Neural progenitor cell (in vitro differentiated cells): Measurements from ENCODE around the gene PBXIP1. TPM values are rescaled to one million over a fixed set of nuclear protein-coding genes. Genes with fewer than 3 reads are reported as not detected.
"Not testable (repeated sequence)": the region's sequence is repeated elsewhere in the genome, so short reads cannot be mapped to it uniquely, and the experiment has no call there.

Experiments
- DNase-seq: peaks from one replicate; pipeline ENCODE4 v3.0.0-alpha.2; 2016; ENCODE audit warnings: low spot score
- H2AFZ ChIP-seq: fragments of 200-600 bp; sonication (generic); replicated peaks from 2 replicates; pipeline ENCODE4 v1.6.1; 2016; ENCODE audit warnings: antibody characterized with exemption
- H3F3A ChIP-seq: fragments of 200-600 bp; sonication (generic); 2 replicates; pipeline ENCODE4 v1.6.1; 2016; ENCODE audit warnings: antibody characterized with exemption, low read depth
- H3K27ac ChIP-seq: fragments of 200-600 bp; sonication (generic); 2 replicates; pipeline ENCODE4 v1.5.1; 2016; ENCODE audit warnings: mild to moderate bottlenecking
- H3K27me3 ChIP-seq: fragments of 200-600 bp; sonication (generic); 2 replicates; pipeline ENCODE4 v1.6.1; 2016; ENCODE audit warnings: mild to moderate bottlenecking, moderate library complexity
- H3K36me3 ChIP-seq: fragments of 200-600 bp; sonication (generic); 2 replicates; pipeline ENCODE4 v1.5.1; 2016
- H3K4me1 ChIP-seq: fragments of 200-600 bp; sonication (generic); 2 replicates; pipeline ENCODE4 v1.6.1; 2016; ENCODE audit warnings: mixed run types
- H3K4me2 ChIP-seq: fragments of 200-600 bp; sonication (generic); 2 replicates; pipeline ENCODE4 v1.6.1; 2016
- H3K4me3 ChIP-seq: fragments of 200-600 bp; sonication (generic); 2 replicates; pipeline ENCODE4 v1.5.1; 2016
- H3K79me2 ChIP-seq: fragments of 200-600 bp; sonication (generic); 2 replicates; pipeline ENCODE4 v1.6.1; 2016; ENCODE audit warnings: low read depth
- H3K9ac ChIP-seq: fragments of 200-600 bp; sonication (generic); 2 replicates; pipeline ENCODE4 v1.6.1; 2016
- H3K9me3 ChIP-seq: fragments of 200-600 bp; sonication (generic); 2 replicates; pipeline ENCODE4 v1.5.1; 2016; ENCODE audit warnings: low read depth
- H4K20me1 ChIP-seq: fragments of 200-600 bp; sonication (generic); 2 replicates; pipeline ENCODE4 v1.6.1; 2016; ENCODE audit warnings: low read depth
- H3K27ac Mint-ChIP-seq: 3 replicates; pipeline ENCODE4 v1.8.0; 2021; ENCODE audit warnings: mixed read lengths
- H3K27me3 Mint-ChIP-seq: 2 replicates; pipeline ENCODE4 v1.8.0; 2022; ENCODE audit warnings: low read depth, mild to moderate bottlenecking, inconsistent platforms, moderate library complexity, mixed read lengths; ENCODE audit not compliant: insufficient read depth
- H3K36me3 Mint-ChIP-seq: 3 replicates; pipeline ENCODE4 v1.8.0; 2021; ENCODE audit warnings: mixed read lengths
- H3K4me1 Mint-ChIP-seq: 3 replicates; pipeline ENCODE4 v1.8.0; 2021; ENCODE audit warnings: mixed read lengths
- H3K4me3 Mint-ChIP-seq: 3 replicates; pipeline ENCODE4 v1.8.0; 2021; ENCODE audit warnings: mild to moderate bottlenecking, moderate library complexity, mixed read lengths
- H3K9me3 Mint-ChIP-seq: 3 replicates; pipeline ENCODE4 v1.8.0; 2020; ENCODE audit warnings: mixed read lengths
- CTCF ChIP-seq: fragments of 200-600 bp; sonication (generic); IDR thresholded peaks from 2 replicates; pipeline ENCODE4 v1.5.1; 2017; ENCODE audit warnings: antibody characterized with exemption, mild to moderate bottlenecking
- EZH2 ChIP-seq: fragments of 200-600 bp; sonication (generic); IDR thresholded peaks from 2 replicates; pipeline ENCODE4 v1.6.1; 2017; ENCODE audit warnings: antibody characterized with exemption, mild to moderate bottlenecking, moderate library complexity
- EZH2phosphoT487 ChIP-seq: fragments of 200-600 bp; sonication (generic); IDR thresholded peaks from 2 replicates; pipeline ENCODE4 v1.6.1; 2017; ENCODE audit warnings: antibody characterized with exemption
- total RNA-seq: library from RNA; depleted of rRNA; stranded (reverse); fragments of >200 nt; gene quantifications from 2 replicates; pipeline ENCODE4 v1.2.3, GENCODE V29; 2015; ENCODE audit warnings: low replicate concordance

PBXIP1 gene
- total RNA-seq, 1 donor from 2014 or later: 21.4 TPM

- Mint-ChIP-seq H3K4me1 (peaks cover 7% of the 10 kb centered on the region), H3K4me3 (no peak within 1 kb of the TSS), H3K9me3 (no peaks in the 10 kb centered on the region), H3K27me3 (peaks cover 4% of the 10 kb centered on the region), H3K27ac (peak within 1 kb of the TSS; percentile 31), H3K36me3 (peaks cover 13% of the 10 kb centered on the region)
- H3F3A ChIP-seq: peaks cover 38% of the 10 kb centered on the region
- H3K9me3 ChIP-seq: no peaks in the 10 kb centered on the region
- DNase-seq: peak; percentile 100
- no peak within 1 kb of the TSS for H2AFZ ChIP-seq
- peak within 1 kb of the TSS; percentile 97 for H3K4me2 ChIP-seq
- peak within 1 kb of the TSS; percentile 91 for H3K9ac ChIP-seq
- H4K20me1 ChIP-seq: peaks cover 8% of the 10 kb centered on the region
- H3K79me2 ChIP-seq: peaks cover 92% of the 10 kb centered on the region
- TF ChIP-seq EZH2 (no peak), EZH2phosphoT487 (no peak), CTCF (no peak)
- H3K27me3 ChIP-seq: no peaks in the 10 kb centered on the region
- H3K4me3 ChIP-seq: peak within 1 kb of the TSS; percentile 87
- peaks cover 9% of the 10 kb centered on the region for H3K36me3 ChIP-seq
- H3K27ac ChIP-seq: no peak within 1 kb of the TSS
- peaks cover 15% of the 10 kb centered on the region for H3K4me1 ChIP-seq
Observed at GRCh38 chr1:154982897-154983648, 27.2 kb upstream of the PBXIP1 start, which contains the start of gene FLAD1. TSS of gene FLAD1 (plus strand) at chr1:154983344. CDS start at chr1:154983695, 351 bp downstream.

- H3K4me1 ChIP-seq: peaks cover 15% of the 10 kb centered on the region
- H3K27ac Mint-ChIP-seq: no peak overlapping the region
- peak overlapping the region; percentile 7 for H3K9ac ChIP-seq
- H3F3A ChIP-seq: peaks cover 39% of the 10 kb centered on the region
- no peaks in the 10 kb centered on the region for H3K9me3 ChIP-seq
- H3K36me3 Mint-ChIP-seq: peaks cover 14% of the 10 kb centered on the region
- H3K27me3 Mint-ChIP-seq: peaks cover 4% of the 10 kb centered on the region
- H3K4me1 Mint-ChIP-seq: peaks cover 10% of the 10 kb centered on the region
- H3K79me2 ChIP-seq: peaks cover 92% of the 10 kb centered on the region
- H3K4me2 ChIP-seq: peak overlapping the region; percentile 80
- H3K27me3 ChIP-seq: no peaks in the 10 kb centered on the region
- peaks cover 10% of the 10 kb centered on the region for H4K20me1 ChIP-seq
- no peak for TF ChIP-seq CTCF
- no peak for TF ChIP-seq EZH2phosphoT487
- TF ChIP-seq EZH2: no peak
- H3K4me3 ChIP-seq: peak overlapping the region; percentile 87
- H3K9me3 Mint-ChIP-seq: no peaks in the 10 kb centered on the region
- H3K36me3 ChIP-seq: peaks cover 14% of the 10 kb centered on the region
- no peak overlapping the region for H3K27ac ChIP-seq
- no peak for DNase-seq
- H3K4me3 Mint-ChIP-seq: no peak overlapping the region
- no peak overlapping the region for H2AFZ ChIP-seq
Observed at GRCh38 chr1:154982341-154982740, 26.4 kb upstream of the PBXIP1 start.

- no peak overlapping the region for H3K27ac ChIP-seq
- H3K4me1 ChIP-seq: peaks cover 16% of the 10 kb centered on the region
- no peaks in the 10 kb centered on the region for H3K9me3 Mint-ChIP-seq
- H3K27ac Mint-ChIP-seq: no peak overlapping the region
- peaks cover 6% of the 10 kb centered on the region for H3K4me1 Mint-ChIP-seq
- H3K4me3 Mint-ChIP-seq: no peak overlapping the region
- H3K27me3 Mint-ChIP-seq: peaks cover 2% of the 10 kb centered on the region
- no peaks in the 10 kb centered on the region for H3K27me3 ChIP-seq
- peaks cover 78% of the 10 kb centered on the region for H3K79me2 ChIP-seq
- peaks cover 53% of the 10 kb centered on the region for H3F3A ChIP-seq
- no peak for DNase-seq
- no peaks in the 10 kb centered on the region for H3K9me3 ChIP-seq
- TF ChIP-seq EZH2 (no peak), CTCF (no peak), EZH2phosphoT487 (no peak)
- H3K4me3 ChIP-seq: no peak overlapping the region
- peaks cover 14% of the 10 kb centered on the region for H3K36me3 ChIP-seq
- no peak overlapping the region for H2AFZ ChIP-seq
- no peak overlapping the region for H3K9ac ChIP-seq
- peaks cover 25% of the 10 kb centered on the region for H4K20me1 ChIP-seq
- H3K36me3 Mint-ChIP-seq: peaks cover 14% of the 10 kb centered on the region
- H3K4me2 ChIP-seq: no peak overlapping the region
Observed at GRCh38 chr1:154978360-154978759, 22.5 kb upstream of the PBXIP1 start.

GRCh38 chr1:154977762-154978161 is 21.9 kb upstream of the PBXIP1 start:
- H3K4me1 Mint-ChIP-seq, DNase-seq, H3K27ac Mint-ChIP-seq, H2AFZ ChIP-seq, H3K4me3 ChIP-seq, H3K9ac ChIP-seq, H3K9me3 ChIP-seq, H3K27me3 Mint-ChIP-seq, H3K9me3 Mint-ChIP-seq, H3K27me3 ChIP-seq, H3K4me2 ChIP-seq: not testable (repeated sequence)
- H3K27ac ChIP-seq: peak overlapping the region; percentile 14
- peaks cover 20% of the 10 kb centered on the region for H3K4me1 ChIP-seq
- Mint-ChIP-seq H3K4me3 (peak overlapping the region; percentile 49), H3K36me3 (peaks cover 14% of the 10 kb centered on the region)
- H3K36me3 ChIP-seq: peaks cover 14% of the 10 kb centered on the region
- peaks cover 78% of the 10 kb centered on the region for H3K79me2 ChIP-seq
- H4K20me1 ChIP-seq: peaks cover 25% of the 10 kb centered on the region
- peaks cover 56% of the 10 kb centered on the region for H3F3A ChIP-seq
